Glutamatergic neuron (in vitro differentiated cells): Measurements from ENCODE around the gene P2RY11. TPM values are rescaled to one million over a fixed set of nuclear protein-coding genes. Genes with fewer than 3 reads are reported as not detected.

Experiments used
- DNase-seq: peaks from one replicate; pipeline ENCODE4 v3.0.0; 2022
- H3K27ac Mint-ChIP-seq: one replicate; pipeline ENCODE4 v1.8.0; 2020; ENCODE audit warnings: mild to moderate bottlenecking, mixed read lengths, inconsistent platforms; ENCODE audit not compliant: unreplicated experiment
- H3K27me3 Mint-ChIP-seq: one replicate; pipeline ENCODE4 v1.8.0; 2020; ENCODE audit warnings: mild to moderate bottlenecking, moderate library complexity, mixed read lengths, inconsistent platforms; ENCODE audit not compliant: unreplicated experiment
- H3K36me3 Mint-ChIP-seq: one replicate; pipeline ENCODE4 v1.8.0; 2020; ENCODE audit warnings: mild to moderate bottlenecking, mixed read lengths, inconsistent platforms; ENCODE audit not compliant: unreplicated experiment
- H3K4me1 Mint-ChIP-seq: one replicate; pipeline ENCODE4 v1.8.0; 2020; ENCODE audit warnings: mild to moderate bottlenecking, low read depth, mixed read lengths, inconsistent platforms; ENCODE audit not compliant: unreplicated experiment
- H3K4me3 Mint-ChIP-seq: one replicate; pipeline ENCODE4 v1.8.0; 2020; ENCODE audit warnings: mild to moderate bottlenecking, mixed read lengths, inconsistent platforms; ENCODE audit not compliant: unreplicated experiment
- H3K9me3 Mint-ChIP-seq: one replicate; pipeline ENCODE4 v1.8.0; 2020; ENCODE audit warnings: mild to moderate bottlenecking, moderate library complexity, mixed read lengths, inconsistent platforms; ENCODE audit not compliant: unreplicated experiment
- CTCF ChIP-seq: fragments of 200-600 bp; sonication (generic); IDR thresholded peaks from one replicate; pipeline ENCODE4 v1.5.0; 2021; ENCODE audit not compliant: partially characterized antibody, unreplicated experiment
- total RNA-seq: library from RNA; stranded (reverse); fragmentation: NEBNext Ultra II Directional; extraction: Animal tissue kit (Norgen Biotek cat#: 25700); gene quantifications from one replicate; pipeline ENCODE4 v1.2.1, GENCODE V29; 2021; ENCODE audit not compliant: unreplicated experiment

P2RY11 gene
- total RNA-seq, 1 donor from 2014 or later, result 21.6 TPM

GRCh38 chr19:10138879-10139795, 27.6 kb downstream of the P2RY11 start:
- H3K27ac Mint-ChIP-seq, result peak overlapping the region; percentile 82
- peak; percentile 40 for DNase-seq
- H3K4me1 Mint-ChIP-seq, result peaks cover 1% of the 10 kb centered on the region
- no peak for TF ChIP-seq CTCF
- H3K36me3 Mint-ChIP-seq, result no peaks in the 10 kb centered on the region
- H3K27me3 Mint-ChIP-seq, result peaks cover 11% of the 10 kb centered on the region
- H3K4me3 Mint-ChIP-seq, result no peak overlapping the region
- peaks cover 3% of the 10 kb centered on the region for H3K9me3 Mint-ChIP-seq

GRCh38 chr19:10139952-10140351, 28.5 kb downstream of the P2RY11 start:
- Mint-ChIP-seq H3K27ac (no peak overlapping the region), H3K36me3 (no peaks in the 10 kb centered on the region), H3K4me1 (peaks cover 1% of the 10 kb centered on the region), H3K4me3 (no peak overlapping the region), H3K27me3 (peaks cover 11% of the 10 kb centered on the region), H3K9me3 (peaks cover 3% of the 10 kb centered on the region)
- DNase-seq, result no peak
- no peak for TF ChIP-seq CTCF

GRCh38 chr19:10141479-10141878, 30.0 kb downstream of the P2RY11 start:
- peaks cover 4% of the 10 kb centered on the region for H3K36me3 Mint-ChIP-seq

GRCh38 chr19:10141973-10142372, 30.5 kb downstream of the P2RY11 start:
- peaks cover 1% of the 10 kb centered on the region for H3K4me1 Mint-ChIP-seq
- no peak for DNase-seq
- H3K4me3 Mint-ChIP-seq, result no peak overlapping the region
- H3K9me3 Mint-ChIP-seq, result peaks cover 3% of the 10 kb centered on the region
- TF ChIP-seq CTCF, result no peak
- peaks cover 4% of the 10 kb centered on the region for H3K36me3 Mint-ChIP-seq
- no peak overlapping the region for H3K27ac Mint-ChIP-seq
- H3K27me3 Mint-ChIP-seq, result peaks cover 9% of the 10 kb centered on the region

More at GRCh38 chr19:10141479-10141878, 30.0 kb downstream of the P2RY11 start:
- TF ChIP-seq CTCF, result no peak
- Mint-ChIP-seq H3K9me3 (peaks cover 3% of the 10 kb centered on the region), H3K27me3 (peaks cover 9% of the 10 kb centered on the region), H3K4me1 (peaks cover 1% of the 10 kb centered on the region), H3K27ac (no peak overlapping the region), H3K4me3 (no peak overlapping the region)
- DNase-seq, result no peak
